Trophoblast cell (in vitro differentiated cells and primary cell): ENCODE data around the gene AGBL4.

Experiments
- DNase-seq, 2 donors: peaks; one replicate each; pipeline ENCODE4 v3.0.0-alpha.2; 2016
- H2AFZ ChIP-seq: 2 replicates; pipeline ENCODE4 v1.6.1; 2013; ENCODE audit warnings: low read length, moderate library complexity, mild to moderate bottlenecking; ENCODE audit not compliant: insufficient read depth, poor library complexity
- H2AK5ac ChIP-seq: 2 replicates; pipeline ENCODE4 v1.6.1; 2013; ENCODE audit warnings: mild to moderate bottlenecking, low read length
- H2BK120ac ChIP-seq: 2 replicates; pipeline ENCODE4 v1.6.1; 2013; ENCODE audit warnings: low read length, mild to moderate bottlenecking, moderate library complexity; ENCODE audit not compliant: insufficient read depth, poor library complexity
- H2BK12ac ChIP-seq: 2 replicates; pipeline ENCODE4 v1.6.1; 2013; ENCODE audit warnings: mild to moderate bottlenecking, low read length, moderate library complexity
- H2BK5ac ChIP-seq: 2 replicates; pipeline ENCODE4 v1.6.1; 2013; ENCODE audit warnings: low read length, low read depth, moderate library complexity, mild to moderate bottlenecking; ENCODE audit not compliant: poor library complexity
- H3K14ac ChIP-seq: 2 replicates; pipeline ENCODE4 v1.6.1; 2013; ENCODE audit warnings: mild to moderate bottlenecking, low read length
- H3K18ac ChIP-seq: 2 replicates; pipeline ENCODE4 v1.6.1; 2013; ENCODE audit warnings: mild to moderate bottlenecking, low read length
- H3K23ac ChIP-seq: 2 replicates; pipeline ENCODE4 v1.6.1; 2013; ENCODE audit warnings: low read length
- H3K27ac ChIP-seq: 2 replicates; pipeline ENCODE4 v1.5.1; 2013; ENCODE audit warnings: low read depth, mild to moderate bottlenecking, inconsistent platforms, low read length, moderate library complexity
- H3K27me3 ChIP-seq: 2 replicates; pipeline ENCODE4 v1.6.1; 2013; ENCODE audit warnings: inconsistent platforms, mild to moderate bottlenecking, low read length, moderate library complexity; ENCODE audit not compliant: insufficient read depth
- H3K36me3 ChIP-seq, 2 experiments: 1 replicate in 1 of 2; 2 replicates in 1 of 2; pipeline ENCODE4 v1.6.1; 2013; ENCODE audit warnings: low read length in 2 of 2, mild to moderate bottlenecking in 2 of 2, moderate library complexity in 1 of 2; ENCODE audit not compliant: insufficient read depth in 2 of 2, control insufficient read depth in 1 of 2
- H3K4ac ChIP-seq: 2 replicates; pipeline ENCODE4 v1.6.1; 2013; ENCODE audit warnings: low read depth, mild to moderate bottlenecking, low read length, moderate library complexity
- H3K4me1 ChIP-seq, 2 experiments: 1 replicate in 1 of 2; 2 replicates in 1 of 2; pipeline ENCODE4 v1.6.1; 2013; ENCODE audit warnings: low read length in 2 of 2, mild to moderate bottlenecking in 2 of 2, moderate library complexity in 1 of 2; ENCODE audit not compliant: insufficient read depth in 2 of 2, control insufficient read depth in 1 of 2
- H3K4me2 ChIP-seq: 2 replicates; pipeline ENCODE4 v1.6.1; 2013; ENCODE audit warnings: inconsistent platforms, mild to moderate bottlenecking, low read length, moderate library complexity
- H3K4me3 ChIP-seq: 2 replicates; pipeline ENCODE4 v1.5.1; 2013; ENCODE audit warnings: mild to moderate bottlenecking, low read depth, low read length, inconsistent platforms
- H3K79me1 ChIP-seq: one replicate; pipeline ENCODE4 v1.6.1; 2013; ENCODE audit warnings: low read length
- H3K79me2 ChIP-seq: 2 replicates; pipeline ENCODE4 v1.6.1; 2013; ENCODE audit warnings: low read length, mild to moderate bottlenecking; ENCODE audit not compliant: control insufficient read depth, insufficient read depth, poor library complexity
- H3K9ac ChIP-seq: 2 replicates; pipeline ENCODE4 v1.6.1; 2013; ENCODE audit warnings: mild to moderate bottlenecking, low read length
- H3K9me3 ChIP-seq: 2 replicates; pipeline ENCODE4 v1.6.1; 2013; ENCODE audit warnings: low read depth, mild to moderate bottlenecking, control low read depth, inconsistent platforms, low read length; ENCODE audit not compliant: insufficient read depth
- H4K12ac ChIP-seq: 2 replicates; pipeline ENCODE4 v1.6.1; 2013; ENCODE audit warnings: low read depth, mild to moderate bottlenecking, low read length, moderate library complexity
- H4K8ac ChIP-seq: 2 replicates; pipeline ENCODE4 v1.6.1; 2013; ENCODE audit warnings: low read depth, mild to moderate bottlenecking, low read length, moderate library complexity
- H4K91ac ChIP-seq: one replicate; pipeline ENCODE4 v1.6.1; 2013; ENCODE audit warnings: low read depth, mild to moderate bottlenecking, low read length, moderate library complexity
- WGBS: extraction: QIAGEN DNeasy Blood & Tissue Kit; methylation state at CpG from one replicate; pipeline ENCODE4 v1.1.7; 2013; ENCODE audit warnings: missing lambda C conversion rate; ENCODE audit not compliant: insufficient read length, insufficient coverage; ENCODE audit errors: extremely low coverage; 5-methylcytosine and 5-hydroxymethylcytosine counted together

Gene AGBL4

DNA sequence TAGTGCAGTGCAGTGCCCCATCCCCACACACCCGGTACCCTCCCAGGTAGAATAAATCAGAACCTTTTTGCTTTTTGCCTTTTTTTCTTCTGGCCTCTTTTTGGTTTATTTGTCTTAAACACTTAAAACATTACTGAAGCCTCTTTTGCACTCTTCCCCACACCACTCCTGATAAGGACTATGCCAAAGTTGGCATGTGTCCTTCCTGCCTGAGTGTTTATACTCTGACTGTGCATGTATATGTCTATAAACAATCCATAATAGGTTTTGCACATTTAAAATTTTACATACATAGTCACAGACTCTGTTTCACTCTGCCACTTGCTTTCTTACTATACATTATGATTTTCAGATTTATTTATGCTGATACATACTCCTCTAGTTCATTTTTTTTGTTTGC lies 1306.7 kb downstream of the AGBL4 start:
- Histone ChIP-seq H3K4ac (no peak overlapping the region), H3K4me3 (no peak overlapping the region), H3K79me2 (no peaks in the 10 kb centered on the region), H4K8ac (no peak overlapping the region), H2AFZ (no peak overlapping the region), H2AK5ac (no peak overlapping the region), H4K91ac (no peak overlapping the region), H3K79me1 (no peaks in the 10 kb centered on the region), H2BK12ac (no peak overlapping the region), H3K4me1 (no peaks in the 10 kb centered on the region), H3K36me3 (no peaks in the 10 kb centered on the region), H2BK120ac (no peak overlapping the region), H3K14ac (no peak overlapping the region), H3K27me3 (no peaks in the 10 kb centered on the region), H4K12ac (no peak overlapping the region), H3K9me3 (no peaks in the 10 kb centered on the region), H2BK5ac (no peak overlapping the region), H3K9ac (no peak overlapping the region), H3K4me2 (no peak overlapping the region), H3K27ac (no peak overlapping the region), H3K18ac (no peak overlapping the region), H3K23ac (no peak overlapping the region)
- WGBS, result no CpG with 5 or more reads among the region's 1 CpG
- DNase-seq, result no peak

DNA sequence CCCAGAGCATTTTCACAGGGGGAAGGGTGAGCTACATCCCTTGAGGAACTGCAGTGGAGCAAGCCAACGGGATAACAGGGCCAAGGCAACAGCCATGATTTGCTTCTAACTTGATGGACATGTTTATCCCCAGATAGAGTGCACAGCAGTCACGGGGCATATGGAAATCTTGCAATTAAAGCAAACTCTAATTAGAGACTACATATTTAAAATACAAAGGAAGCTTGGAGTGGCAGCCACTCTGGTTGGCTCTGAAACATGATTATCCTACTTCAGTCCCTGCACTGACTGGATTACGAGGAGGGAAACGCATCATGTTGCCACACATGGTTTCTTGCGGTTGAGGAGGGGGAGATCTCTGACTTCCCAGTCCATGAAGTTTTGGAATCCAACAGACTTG lies 1307.8 kb downstream of the AGBL4 start:
- WGBS, result no CpG with 5 or more reads among the region's 5 CpGs
- no peak overlapping the region for H3K18ac ChIP-seq
- H3K9ac ChIP-seq, result no peak overlapping the region
- H2AK5ac ChIP-seq, result no peak overlapping the region
- no peak overlapping the region for H3K23ac ChIP-seq
- H3K79me1 ChIP-seq, result no peaks in the 10 kb centered on the region
- no peak overlapping the region for H3K4me3 ChIP-seq
- H3K79me2 ChIP-seq, result no peaks in the 10 kb centered on the region
- no peak overlapping the region for H3K27ac ChIP-seq
- no peak overlapping the region for H4K8ac ChIP-seq
- H3K9me3 ChIP-seq, result no peaks in the 10 kb centered on the region
- H3K4me1 ChIP-seq, result no peaks in the 10 kb centered on the region
- no peak overlapping the region for H3K14ac ChIP-seq
- no peak overlapping the region for H2BK120ac ChIP-seq
- no peaks in the 10 kb centered on the region for H3K36me3 ChIP-seq
- H4K91ac ChIP-seq, result no peak overlapping the region
- H2BK12ac ChIP-seq, result no peak overlapping the region
- H2BK5ac ChIP-seq, result no peak overlapping the region
- no peaks in the 10 kb centered on the region for H3K27me3 ChIP-seq
- no peak overlapping the region for H4K12ac ChIP-seq
- no peak overlapping the region for H3K4ac ChIP-seq
- no peak overlapping the region for H3K4me2 ChIP-seq
- H2AFZ ChIP-seq, result no peak overlapping the region
- no peak for DNase-seq

GRCh38 chr1:48710915-48711314 lies 1312.8 kb downstream of the AGBL4 start:
- H2BK120ac ChIP-seq, result no peak overlapping the region
- no peaks in the 10 kb centered on the region for H3K27me3 ChIP-seq
- no peak overlapping the region for H3K27ac ChIP-seq
- no peak overlapping the region for H3K23ac ChIP-seq
- H3K4me3 ChIP-seq, result no peak overlapping the region
- H2BK12ac ChIP-seq, result no peak overlapping the region
- H3K18ac ChIP-seq, result no peak overlapping the region
- H3K79me2 ChIP-seq, result no peaks in the 10 kb centered on the region
- H4K12ac ChIP-seq, result no peak overlapping the region
- WGBS, result no CpG with 5 or more reads among the region's 2 CpGs
- no peak overlapping the region for H3K4ac ChIP-seq
- no peak overlapping the region for H2AK5ac ChIP-seq
- H4K8ac ChIP-seq, result no peak overlapping the region
- H2BK5ac ChIP-seq, result no peak overlapping the region
- no peak overlapping the region for H3K4me2 ChIP-seq
- no peak overlapping the region for H3K14ac ChIP-seq
- H3K4me1 ChIP-seq, result no peaks in the 10 kb centered on the region
- H3K79me1 ChIP-seq, result no peaks in the 10 kb centered on the region
- no peak for DNase-seq
- no peak overlapping the region for H4K91ac ChIP-seq
- H2AFZ ChIP-seq, result no peak overlapping the region
- no peaks in the 10 kb centered on the region for H3K36me3 ChIP-seq
- no peak overlapping the region for H3K9ac ChIP-seq
- H3K9me3 ChIP-seq, result no peaks in the 10 kb centered on the region

GRCh38 chr1:48710318-48710717 lies 1313.4 kb downstream of the AGBL4 start:
- Histone ChIP-seq H3K4me2 (no peak overlapping the region), H3K79me2 (no peaks in the 10 kb centered on the region), H3K23ac (no peak overlapping the region), H2BK120ac (no peak overlapping the region), H2AFZ (no peak overlapping the region), H4K12ac (no peak overlapping the region), H3K4me3 (no peak overlapping the region), H3K79me1 (no peaks in the 10 kb centered on the region), H2BK5ac (no peak overlapping the region), H3K36me3 (no peaks in the 10 kb centered on the region), H2BK12ac (no peak overlapping the region), H4K8ac (no peak overlapping the region), H3K4me1 (no peaks in the 10 kb centered on the region), H3K14ac (no peak overlapping the region), H3K9me3 (no peaks in the 10 kb centered on the region), H4K91ac (no peak overlapping the region), H3K27ac (no peak overlapping the region), H3K27me3 (no peaks in the 10 kb centered on the region), H3K18ac (no peak overlapping the region), H3K9ac (no peak overlapping the region), H3K4ac (no peak overlapping the region), H2AK5ac (no peak overlapping the region)
- no CpG with 5 or more reads among the region's 2 CpGs for WGBS
- no peak for DNase-seq
